ENCODE data around the gene STIMATE.

STIMATE gene

DNA sequence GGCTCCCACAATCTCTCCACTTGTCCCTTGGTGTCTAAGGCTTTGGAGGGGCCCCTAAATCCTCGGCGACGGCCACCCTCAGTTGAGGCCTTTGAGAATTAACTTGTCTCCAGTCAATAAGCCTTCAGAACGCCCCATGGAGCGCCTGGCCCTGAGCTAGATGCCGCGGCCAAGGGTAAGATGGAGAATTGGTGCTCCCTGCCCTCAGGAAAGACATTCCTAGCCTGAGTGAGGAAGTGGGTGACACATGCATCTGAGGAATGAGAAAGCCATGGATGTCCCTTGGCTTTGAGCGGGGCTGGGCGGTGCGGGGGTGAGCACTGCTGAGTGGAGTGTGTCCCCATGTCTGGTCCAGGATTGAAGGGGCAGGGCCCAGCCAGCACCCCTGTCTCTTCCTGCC, 80.1 kb downstream of the STIMATE start:
- TF ChIP-seq, protein P1, sequence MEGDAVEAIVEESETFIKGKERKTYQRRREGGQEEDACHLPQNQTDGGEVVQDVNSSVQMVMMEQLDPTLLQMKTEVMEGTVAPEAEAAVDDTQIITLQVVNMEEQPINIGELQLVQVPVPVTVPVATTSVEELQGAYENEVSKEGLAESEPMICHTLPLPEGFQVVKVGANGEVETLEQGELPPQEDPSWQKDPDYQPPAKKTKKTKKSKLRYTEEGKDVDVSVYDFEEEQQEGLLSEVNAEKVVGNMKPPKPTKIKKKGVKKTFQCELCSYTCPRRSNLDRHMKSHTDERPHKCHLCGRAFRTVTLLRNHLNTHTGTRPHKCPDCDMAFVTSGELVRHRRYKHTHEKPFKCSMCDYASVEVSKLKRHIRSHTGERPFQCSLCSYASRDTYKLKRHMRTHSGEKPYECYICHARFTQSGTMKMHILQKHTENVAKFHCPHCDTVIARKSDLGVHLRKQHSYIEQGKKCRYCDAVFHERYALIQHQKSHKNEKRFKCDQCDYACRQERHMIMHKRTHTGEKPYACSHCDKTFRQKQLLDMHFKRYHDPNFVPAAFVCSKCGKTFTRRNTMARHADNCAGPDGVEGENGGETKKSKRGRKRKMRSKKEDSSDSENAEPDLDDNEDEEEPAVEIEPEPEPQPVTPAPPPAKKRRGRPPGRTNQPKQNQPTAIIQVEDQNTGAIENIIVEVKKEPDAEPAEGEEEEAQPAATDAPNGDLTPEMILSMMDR (conservative IDR thresholded peaks at IDR 0.05; ENCODE audit: low read depth, low read length) = no peak
- H3K4me3 ChIP-seq (ENCODE audit: low read depth, low read length) = no peak overlapping the region
- DNase-seq (ENCODE audit: low read depth) = no peak

DNA sequence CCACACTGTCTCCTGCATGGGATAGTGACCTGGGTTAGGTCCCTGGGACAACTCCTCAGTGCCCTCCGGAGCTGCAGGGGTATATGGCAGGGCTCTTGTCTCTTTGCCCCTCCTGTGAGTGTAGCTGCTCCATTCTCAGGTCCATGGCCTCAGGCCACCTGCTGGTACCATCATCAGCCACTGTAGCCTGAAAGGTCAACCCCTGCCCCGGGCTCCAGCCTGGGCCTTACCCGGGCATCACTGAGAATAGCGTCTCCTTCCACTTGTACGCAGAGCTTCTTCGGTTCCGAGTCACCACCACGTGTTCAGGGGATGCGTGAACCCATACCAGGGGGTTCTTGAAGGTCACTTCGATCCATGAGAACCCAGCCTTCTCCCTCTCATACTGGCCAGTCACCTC, 80.7 kb downstream of the STIMATE start:
- TF ChIP-seq, protein P1 (conservative IDR thresholded peaks at IDR 0.05; ENCODE audit: low read depth, low read length) = no peak
- no peak for DNase-seq (ENCODE audit: low read depth)
- H3K4me3 ChIP-seq (ENCODE audit: low read depth, low read length) = no peak overlapping the region

GRCh38 chr3:52816199-52816598, 81.1 kb downstream of the STIMATE start:
- DNase-seq (ENCODE audit: low read depth) = no peak
- TF ChIP-seq, protein P1 (conservative IDR thresholded peaks at IDR 0.05; ENCODE audit: low read depth, low read length) = no peak
- H3K4me3 ChIP-seq (ENCODE audit: low read depth, low read length) = no peak overlapping the region

GRCh38 chr3:52813810-52814209, 83.5 kb downstream of the STIMATE start:
- TF ChIP-seq, protein P1 (conservative IDR thresholded peaks at IDR 0.05; ENCODE audit: low read depth, low read length) = no peak
- no peak overlapping the region for H3K4me3 ChIP-seq (ENCODE audit: low read depth, low read length)
- DNase-seq (ENCODE audit: low read depth) = no peak

DNA sequence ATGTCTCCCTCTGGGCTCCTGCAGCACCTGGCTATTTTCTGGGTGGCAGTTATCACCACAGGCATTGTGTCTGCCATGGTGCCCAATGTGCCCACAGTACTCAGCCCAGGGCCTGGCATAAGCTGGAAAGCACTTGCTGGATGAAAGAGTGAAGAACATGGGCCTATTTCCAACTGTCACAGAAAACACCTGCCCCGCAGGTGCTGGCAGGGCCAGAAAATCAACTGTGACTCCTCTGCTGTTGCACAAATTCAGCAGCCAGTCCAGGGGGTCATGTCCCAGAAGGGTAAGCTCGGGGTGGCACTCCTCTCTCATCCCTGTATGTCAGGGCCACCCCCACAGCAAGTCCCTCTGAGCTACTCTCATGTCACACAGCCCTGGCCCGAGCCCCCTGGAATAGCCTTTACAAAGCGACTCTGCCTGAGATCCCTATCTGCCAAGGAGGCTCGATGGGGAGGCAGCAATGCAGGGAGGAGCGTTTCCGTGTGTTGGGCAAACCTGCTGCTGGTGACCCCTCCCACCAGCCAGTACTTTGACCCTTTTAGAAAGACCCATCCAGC, 85.8 kb downstream of the STIMATE start:
- no peak for DNase-seq (ENCODE audit: low read depth)
- H3K4me3 ChIP-seq (ENCODE audit: low read depth, low read length) = no peak overlapping the region
- TF ChIP-seq, protein P1 (conservative IDR thresholded peaks at IDR 0.05; ENCODE audit: low read depth, low read length) = no peak

DNA sequence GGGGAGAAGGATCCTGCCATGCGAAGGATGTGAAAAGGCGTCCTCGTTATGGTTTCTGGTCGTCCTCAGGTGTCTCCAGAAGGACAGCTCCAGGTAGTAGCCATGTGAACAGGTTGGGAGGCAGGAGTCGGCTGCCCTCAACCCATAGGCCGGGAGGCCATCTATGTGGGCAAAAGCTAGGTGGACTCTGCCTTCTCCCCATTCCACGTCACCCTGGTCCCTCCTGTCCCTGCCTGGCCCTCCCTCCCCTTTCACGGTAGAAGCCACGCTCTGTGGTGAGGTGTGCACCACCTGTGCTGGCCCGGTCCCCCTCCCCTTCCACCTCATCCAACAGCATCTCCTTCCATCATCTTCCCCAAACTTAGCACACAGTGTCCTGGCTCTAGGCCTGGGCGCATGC, 86.4 kb downstream of the STIMATE start:
- no peak overlapping the region for H3K4me3 ChIP-seq (ENCODE audit: low read depth, low read length)
- DNase-seq (ENCODE audit: low read depth) = no peak
- TF ChIP-seq, protein P1 (conservative IDR thresholded peaks at IDR 0.05; ENCODE audit: low read depth, low read length) = no peak

DNA sequence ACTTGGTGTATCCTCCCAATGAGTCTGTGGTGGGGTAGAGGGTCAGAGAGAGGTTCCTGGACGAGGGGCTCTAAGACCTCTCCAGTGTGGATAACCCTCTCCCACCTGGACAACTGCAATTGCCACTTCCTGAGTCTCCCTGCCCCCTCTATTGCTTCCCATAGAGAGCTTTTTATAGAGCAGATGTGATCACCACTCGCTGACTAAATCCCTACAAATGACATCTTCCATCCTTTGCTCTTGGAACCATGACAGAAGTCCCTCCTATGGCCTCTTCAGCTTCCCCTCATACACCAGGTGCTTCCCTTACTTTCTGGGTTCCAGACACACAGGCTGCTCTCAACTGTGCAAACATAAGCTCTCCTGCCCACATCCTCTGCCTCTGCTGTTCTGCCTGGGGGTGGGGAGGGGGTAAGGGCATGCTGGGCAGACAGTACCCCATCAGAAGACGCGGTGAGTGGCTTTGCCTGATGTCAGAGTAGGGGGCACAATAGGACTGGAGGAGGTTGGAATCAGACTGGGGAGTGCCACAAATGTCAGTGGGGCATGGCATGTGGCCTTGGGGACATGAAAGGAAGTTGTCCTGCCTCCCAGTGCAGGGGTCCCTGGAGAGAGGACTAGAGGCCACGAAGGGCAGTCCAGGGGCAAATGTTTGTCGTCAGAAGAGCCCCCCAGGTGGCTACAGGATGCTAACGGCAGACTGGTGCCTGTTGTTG, 87.5 kb downstream of the STIMATE start:
- TF ChIP-seq, protein P1 (conservative IDR thresholded peaks at IDR 0.05; ENCODE audit: low read depth, low read length) = no peak
- H3K4me3 ChIP-seq (ENCODE audit: low read depth, low read length) = no peak overlapping the region
- no peak for DNase-seq (ENCODE audit: low read depth)

All from choroid plexus epithelial cell (primary cell).